ENCODE data around the gene IQCC.

GRCh38 chr1:32179443-32180185, 25.9 kb upstream of the IQCC start, which contains the start of gene TXLNA:
- TF ChIP-seq, protein P1, sequence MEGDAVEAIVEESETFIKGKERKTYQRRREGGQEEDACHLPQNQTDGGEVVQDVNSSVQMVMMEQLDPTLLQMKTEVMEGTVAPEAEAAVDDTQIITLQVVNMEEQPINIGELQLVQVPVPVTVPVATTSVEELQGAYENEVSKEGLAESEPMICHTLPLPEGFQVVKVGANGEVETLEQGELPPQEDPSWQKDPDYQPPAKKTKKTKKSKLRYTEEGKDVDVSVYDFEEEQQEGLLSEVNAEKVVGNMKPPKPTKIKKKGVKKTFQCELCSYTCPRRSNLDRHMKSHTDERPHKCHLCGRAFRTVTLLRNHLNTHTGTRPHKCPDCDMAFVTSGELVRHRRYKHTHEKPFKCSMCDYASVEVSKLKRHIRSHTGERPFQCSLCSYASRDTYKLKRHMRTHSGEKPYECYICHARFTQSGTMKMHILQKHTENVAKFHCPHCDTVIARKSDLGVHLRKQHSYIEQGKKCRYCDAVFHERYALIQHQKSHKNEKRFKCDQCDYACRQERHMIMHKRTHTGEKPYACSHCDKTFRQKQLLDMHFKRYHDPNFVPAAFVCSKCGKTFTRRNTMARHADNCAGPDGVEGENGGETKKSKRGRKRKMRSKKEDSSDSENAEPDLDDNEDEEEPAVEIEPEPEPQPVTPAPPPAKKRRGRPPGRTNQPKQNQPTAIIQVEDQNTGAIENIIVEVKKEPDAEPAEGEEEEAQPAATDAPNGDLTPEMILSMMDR (conservative IDR thresholded peaks at IDR 0.05): no peak
- no peak for TF ChIP-seq EZH2 (IDR thresholded peaks at IDR 0.05; ENCODE audit: low read depth)

Measured in PC-9 (cell line).